Measurements from ENCODE around the gene TCOF1. TPM values are rescaled to one million over a fixed set of nuclear protein-coding genes. Genes with fewer than 3 reads are reported as not detected.
A peak's percentile ranks its signal among the peaks of the same experiment; 100 is the strongest.

Gene TCOF1, protein sequence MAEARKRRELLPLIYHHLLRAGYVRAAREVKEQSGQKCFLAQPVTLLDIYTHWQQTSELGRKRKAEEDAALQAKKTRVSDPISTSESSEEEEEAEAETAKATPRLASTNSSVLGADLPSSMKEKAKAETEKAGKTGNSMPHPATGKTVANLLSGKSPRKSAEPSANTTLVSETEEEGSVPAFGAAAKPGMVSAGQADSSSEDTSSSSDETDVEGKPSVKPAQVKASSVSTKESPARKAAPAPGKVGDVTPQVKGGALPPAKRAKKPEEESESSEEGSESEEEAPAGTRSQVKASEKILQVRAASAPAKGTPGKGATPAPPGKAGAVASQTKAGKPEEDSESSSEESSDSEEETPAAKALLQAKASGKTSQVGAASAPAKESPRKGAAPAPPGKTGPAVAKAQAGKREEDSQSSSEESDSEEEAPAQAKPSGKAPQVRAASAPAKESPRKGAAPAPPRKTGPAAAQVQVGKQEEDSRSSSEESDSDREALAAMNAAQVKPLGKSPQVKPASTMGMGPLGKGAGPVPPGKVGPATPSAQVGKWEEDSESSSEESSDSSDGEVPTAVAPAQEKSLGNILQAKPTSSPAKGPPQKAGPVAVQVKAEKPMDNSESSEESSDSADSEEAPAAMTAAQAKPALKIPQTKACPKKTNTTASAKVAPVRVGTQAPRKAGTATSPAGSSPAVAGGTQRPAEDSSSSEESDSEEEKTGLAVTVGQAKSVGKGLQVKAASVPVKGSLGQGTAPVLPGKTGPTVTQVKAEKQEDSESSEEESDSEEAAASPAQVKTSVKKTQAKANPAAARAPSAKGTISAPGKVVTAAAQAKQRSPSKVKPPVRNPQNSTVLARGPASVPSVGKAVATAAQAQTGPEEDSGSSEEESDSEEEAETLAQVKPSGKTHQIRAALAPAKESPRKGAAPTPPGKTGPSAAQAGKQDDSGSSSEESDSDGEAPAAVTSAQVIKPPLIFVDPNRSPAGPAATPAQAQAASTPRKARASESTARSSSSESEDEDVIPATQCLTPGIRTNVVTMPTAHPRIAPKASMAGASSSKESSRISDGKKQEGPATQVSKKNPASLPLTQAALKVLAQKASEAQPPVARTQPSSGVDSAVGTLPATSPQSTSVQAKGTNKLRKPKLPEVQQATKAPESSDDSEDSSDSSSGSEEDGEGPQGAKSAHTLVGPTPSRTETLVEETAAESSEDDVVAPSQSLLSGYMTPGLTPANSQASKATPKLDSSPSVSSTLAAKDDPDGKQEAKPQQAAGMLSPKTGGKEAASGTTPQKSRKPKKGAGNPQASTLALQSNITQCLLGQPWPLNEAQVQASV (N-terminal part only)
- 26.1 TPM for total RNA-seq
- long read RNA-seq, partial matches to known transcripts = 21 of 54 reads
- long read RNA-seq, other reads (novel, unspliced or antisense) = 32 of 54 reads

DNA sequence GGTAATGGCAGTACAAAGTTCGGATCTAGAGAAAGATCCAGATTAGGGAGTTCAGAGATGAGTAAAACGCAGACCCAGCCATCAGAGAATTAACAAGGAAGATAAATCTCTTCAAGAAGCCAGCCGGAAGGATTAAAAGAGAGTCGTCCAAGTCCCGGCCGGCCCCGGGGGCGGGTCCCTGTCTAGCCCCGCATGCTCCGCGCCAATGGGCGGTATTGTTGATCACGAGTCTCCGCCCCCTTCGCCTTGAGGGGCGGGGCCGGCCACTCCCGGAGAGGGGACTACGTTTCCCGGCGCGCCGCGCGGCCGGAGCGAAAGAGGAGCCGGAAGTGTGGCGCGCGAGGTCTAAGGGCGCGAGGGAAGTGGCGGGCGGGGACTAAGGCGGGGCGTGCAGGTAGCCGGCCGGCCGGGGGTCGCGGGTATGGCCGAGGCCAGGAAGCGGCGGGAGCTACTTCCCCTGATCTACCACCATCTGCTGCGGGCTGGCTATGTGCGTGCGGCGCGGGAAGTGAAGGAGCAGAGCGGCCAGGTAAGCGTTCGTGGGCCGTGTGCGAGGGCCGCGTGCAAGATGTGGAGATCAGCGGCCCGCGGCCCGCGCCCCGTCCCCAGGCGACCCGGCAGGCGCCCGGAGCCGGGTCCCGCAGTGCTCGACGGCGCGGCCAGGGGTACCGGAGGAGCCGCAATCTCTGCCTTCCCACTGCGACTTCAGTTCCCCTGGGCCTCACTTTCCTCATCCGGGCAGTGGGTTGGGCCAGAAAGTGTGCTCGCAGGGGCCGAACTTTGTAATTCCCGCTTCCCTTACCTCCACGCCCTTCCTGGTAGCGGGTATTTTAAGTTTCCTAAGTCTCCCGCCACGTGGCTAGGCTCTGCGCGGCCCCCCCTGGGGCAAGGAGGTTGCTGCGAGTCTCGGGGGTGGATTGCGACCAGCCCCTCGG lies at the start of gene TCOF1:
TCOF1 (plus strand) TSS at position 372 of the 935 bp plus-strand sequence; CDS start at position 422, 50 bp downstream.
- DNase-seq (ENCODE audit: low spot score) = peak; percentile 99

DNA sequence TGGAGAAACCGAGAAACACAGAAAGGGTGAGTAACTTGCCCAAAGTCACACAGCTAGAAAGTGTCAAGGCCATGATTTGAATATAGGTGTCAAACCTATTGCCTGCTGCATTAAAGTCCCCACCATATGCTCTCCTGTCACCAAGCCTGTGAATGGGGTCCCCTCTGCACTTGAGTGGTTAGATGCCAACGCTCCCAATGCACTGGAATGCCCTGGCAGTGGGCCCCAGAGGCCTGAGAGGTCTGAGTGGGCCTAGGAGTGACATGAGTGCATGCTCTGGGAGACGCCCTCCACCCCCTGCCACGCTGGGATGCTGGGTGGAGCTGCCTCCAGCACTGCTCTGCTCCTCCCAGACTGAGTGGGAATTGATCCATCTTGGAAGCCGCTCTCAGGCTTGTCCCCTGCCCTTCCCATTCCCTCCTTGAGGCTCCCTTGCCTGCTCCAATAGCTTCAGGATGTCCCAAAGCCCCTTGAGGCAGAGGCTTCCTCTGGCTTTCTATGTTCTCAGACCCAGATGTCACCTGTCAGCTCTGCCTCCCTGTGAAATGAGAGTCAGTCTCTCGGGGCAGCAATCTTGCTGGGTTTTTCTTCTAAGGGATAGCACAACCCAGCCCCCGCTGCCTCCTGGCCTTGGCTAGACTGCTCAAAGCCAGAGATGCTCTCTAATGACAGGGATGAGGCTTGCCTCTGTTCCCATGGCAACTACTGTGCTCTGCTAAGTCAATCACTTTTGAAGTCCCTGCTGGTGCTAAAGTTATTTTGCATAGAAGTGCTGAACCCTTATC lies 48.2 kb upstream of the TCOF1 start:
- peak; percentile 39 for DNase-seq (ENCODE audit: low spot score)

DNA sequence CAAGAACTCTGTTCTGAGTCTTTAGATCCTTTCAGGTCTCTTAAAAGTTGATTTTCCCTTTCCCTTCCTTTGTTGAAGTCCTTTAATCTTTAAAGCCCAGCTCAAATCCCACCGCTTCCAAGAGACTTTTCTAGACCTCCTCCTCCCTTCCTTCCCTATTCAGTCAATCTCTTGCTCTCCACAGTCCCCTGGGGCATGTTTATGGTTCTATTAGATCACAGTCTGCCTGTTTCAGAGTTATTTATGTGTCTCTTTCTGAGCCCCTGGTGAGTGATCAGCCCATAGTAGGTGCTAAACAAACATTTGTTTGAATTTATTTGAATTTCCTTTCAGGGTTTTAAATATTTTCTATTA lies 47.6 kb upstream of the TCOF1 start:
- DNase-seq (ENCODE audit: low spot score) = no peak

DNA sequence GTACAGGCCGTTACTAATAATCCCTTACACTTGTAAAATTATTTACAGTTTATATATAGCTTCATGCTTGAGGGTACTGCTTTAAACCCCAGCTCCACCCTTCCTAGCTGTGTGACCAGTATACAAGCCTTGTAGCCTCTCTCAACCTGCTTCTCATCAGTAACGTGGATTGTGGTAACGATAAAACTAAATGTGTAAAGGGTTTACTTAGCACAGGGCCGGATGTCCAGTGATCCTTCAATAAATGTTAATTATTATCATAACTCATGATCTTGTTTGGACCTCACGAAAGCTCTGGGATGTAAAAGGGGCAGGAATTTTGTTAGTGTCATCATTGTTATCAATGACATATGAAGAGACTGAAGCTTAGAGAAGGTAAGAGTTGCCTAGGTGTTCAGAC lies 47.3 kb upstream of the TCOF1 start:
- no peak for DNase-seq (ENCODE audit: low spot score)

- peak; percentile 53 for DNase-seq (ENCODE audit: low spot score)
Measured at GRCh38 chr5:150311015-150311692, 46.3 kb upstream of the TCOF1 start.

DNA sequence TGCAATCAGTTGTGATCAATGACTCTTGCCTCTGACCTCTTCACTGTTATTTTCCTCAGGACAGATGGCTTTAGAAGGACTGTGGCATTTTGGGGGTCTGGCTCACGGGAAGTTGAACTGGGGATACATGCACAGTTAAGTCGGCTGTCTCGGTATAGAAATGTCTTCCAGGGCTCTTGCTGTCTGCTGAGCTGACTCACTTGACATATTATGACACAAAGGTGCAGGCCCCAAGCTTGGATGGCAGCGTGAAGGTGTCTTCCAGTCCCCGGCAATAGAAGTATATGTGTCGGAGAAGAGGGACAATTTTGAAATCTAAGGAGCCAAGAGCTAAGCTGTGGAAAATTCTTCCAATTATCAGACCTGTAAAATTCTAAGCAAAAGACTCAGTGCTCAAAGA lies 45.0 kb upstream of the TCOF1 start:
- DNase-seq (ENCODE audit: low spot score) = no peak

- DNase-seq (ENCODE audit: low spot score) = peak; percentile 16
Measured at GRCh38 chr5:150313501-150313900, 44.0 kb upstream of the TCOF1 start.

GRCh38 chr5:150313921-150314716 lies 43.4 kb upstream of the TCOF1 start:
- peak; percentile 45 for DNase-seq (ENCODE audit: low spot score)

- DNase-seq (ENCODE audit: low spot score) = peak; percentile 2
Measured at GRCh38 chr5:150315245-150315644, 42.3 kb upstream of the TCOF1 start.

DNA sequence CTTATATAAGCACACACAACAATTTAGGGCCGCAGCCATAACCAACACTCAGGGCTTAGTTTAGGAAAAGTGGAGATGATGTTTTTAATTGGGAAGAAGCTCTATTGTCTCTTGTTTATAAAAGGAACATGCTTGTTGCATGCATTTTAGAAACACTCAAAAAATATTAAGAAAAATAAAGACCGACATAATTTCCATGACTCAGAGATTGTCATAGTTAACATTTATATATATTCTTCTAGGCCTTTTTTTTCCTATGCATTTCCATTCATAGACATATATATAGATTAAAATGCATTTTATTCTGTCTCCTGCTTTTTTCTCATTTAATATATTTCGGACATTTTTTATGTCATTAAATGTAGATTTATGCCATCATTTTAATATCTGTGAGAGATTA lies 41.2 kb upstream of the TCOF1 start:
- no peak for DNase-seq (ENCODE audit: low spot score)

- DNase-seq (ENCODE audit: low spot score) = peak; percentile 77
Measured at GRCh38 chr5:150317048-150318003, 40.2 kb upstream of the TCOF1 start.

- no peak for DNase-seq (ENCODE audit: low spot score)
Measured at GRCh38 chr5:150318613-150319483, 38.6 kb upstream of the TCOF1 start.

DNA sequence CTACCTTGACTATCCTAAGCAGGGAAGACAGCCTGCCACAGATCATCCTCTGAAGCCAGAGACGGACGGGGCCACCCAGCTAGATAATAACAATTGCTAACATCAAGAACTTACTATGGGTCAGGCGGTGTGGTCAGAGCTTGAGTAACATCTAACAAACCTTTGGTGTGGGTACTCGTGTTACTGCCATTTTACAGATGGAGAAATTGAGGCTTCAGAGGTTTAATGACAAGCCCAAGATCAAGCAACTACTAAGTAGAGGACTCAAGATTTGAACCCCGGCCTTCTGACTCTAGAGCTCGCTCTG lies 38.1 kb upstream of the TCOF1 start:
- peak; percentile 57 for DNase-seq (ENCODE audit: low spot score)

GRCh38 chr5:150320044-150320613 lies 37.4 kb upstream of the TCOF1 start:
- no peak for DNase-seq (ENCODE audit: low spot score)

- no peak for DNase-seq (ENCODE audit: low spot score)
Measured at GRCh38 chr5:150321211-150321610, 36.3 kb upstream of the TCOF1 start.

- DNase-seq (ENCODE audit: low spot score) = no peak
Measured at GRCh38 chr5:150321784-150322183, 35.7 kb upstream of the TCOF1 start.

Data from mesenteric fat pad (tissue), 1 donor.